Activated CD8-positive, alpha-beta T cell treated with anti-CD3 and anti-CD28 coated beads for 36 hours (primary cell): ENCODE results near the gene PTBP1. TPM values are rescaled to one million over a fixed set of nuclear protein-coding genes. Genes with fewer than 3 reads are reported as not detected.

Experiments used
- ATAC-seq: fragments of 200-7000 bp; cut with Tn5 transposase; one replicate; pipeline ENCODE4 v1.10.0; 2021; ENCODE audit warnings: mild to moderate bottlenecking, moderate library complexity
- CTCF ChIA-PET: fragments of 350-600 bp; sonication (Branson Sonifier 250); formaldehyde crosslinking; loops from one replicate; lab custom pipeline; 2021; ENCODE audit warnings: antibody characterized with exemption; lab: Charles Lee
- POLR2A ChIA-PET: fragments of 350-600 bp; sonication (Branson Sonifier 250); formaldehyde crosslinking; loops from one replicate; lab custom pipeline; 2021; ENCODE audit warnings: antibody characterized with exemption; lab: Charles Lee
- DNase-seq: peaks from one replicate; pipeline ENCODE4 v3.0.0-alpha.2; 2020
- H3K27ac Mint-ChIP-seq: one replicate; pipeline ENCODE4 v1.8.0; 2021; ENCODE audit warnings: mild to moderate bottlenecking, mixed read lengths
- H3K27me3 Mint-ChIP-seq: one replicate; pipeline ENCODE4 v1.8.0; 2021; ENCODE audit warnings: mixed read lengths
- H3K36me3 Mint-ChIP-seq: one replicate; pipeline ENCODE4 v1.8.0; 2021; ENCODE audit warnings: low read depth, mixed read lengths
- H3K4me1 Mint-ChIP-seq: one replicate; pipeline ENCODE4 v1.8.0; 2021; ENCODE audit warnings: low read depth, mixed read lengths
- H3K4me3 Mint-ChIP-seq: one replicate; pipeline ENCODE4 v1.8.0; 2021; ENCODE audit warnings: mild to moderate bottlenecking, moderate library complexity, mixed read lengths
- H3K9me3 Mint-ChIP-seq: one replicate; pipeline ENCODE4 v1.8.0; 2021; ENCODE audit warnings: mixed read lengths
- CTCF ChIP-seq: fragments of 200-600 bp; IDR thresholded peaks from one replicate; pipeline ENCODE4 v1.8.0; 2022; ENCODE audit warnings: antibody characterized with exemption, mild to moderate bottlenecking
- intact Hi-C: fragments of 100-400 bp; cut with micrococcal nuclease; formaldehyde crosslinking; loops from one replicate; pipeline ENCODE4 v1.10.0; 2022
- total RNA-seq, 2 experiments: library from RNA; stranded (reverse); gene quantifications; one replicate each; pipeline ENCODE4 v1.2.3, GENCODE V29; 2021

The PTBP1 gene
- total RNA-seq, 2 experiments from 2014 or later, result 581 to 582 TPM

GRCh38 chr19:812049-812746, 14.9 kb downstream of the PTBP1 start:
- no peaks in the 10 kb centered on the region for H3K27me3 Mint-ChIP-seq
- CTCF ChIA-PET, result no interaction called here
- no peak for TF ChIP-seq CTCF
- H3K36me3 Mint-ChIP-seq, result peaks cover 56% of the 10 kb centered on the region
- no peak for DNase-seq
- no peak overlapping the region for H3K4me3 Mint-ChIP-seq
- no peak overlapping the region for H3K27ac Mint-ChIP-seq
- ATAC-seq, result no peak
- peaks cover 7% of the 10 kb centered on the region for H3K4me1 Mint-ChIP-seq
- intact Hi-C loops, result no loop called here
- POLR2A ChIA-PET, result interaction anchor here (4.0 to 6.8 kb wide), 2 partner anchors 12 to 13 kb away, joined by 99 to 106 read pairs; partner anchors contain the start of gene PTBP1
- H3K9me3 Mint-ChIP-seq, result no peaks in the 10 kb centered on the region

DNA sequence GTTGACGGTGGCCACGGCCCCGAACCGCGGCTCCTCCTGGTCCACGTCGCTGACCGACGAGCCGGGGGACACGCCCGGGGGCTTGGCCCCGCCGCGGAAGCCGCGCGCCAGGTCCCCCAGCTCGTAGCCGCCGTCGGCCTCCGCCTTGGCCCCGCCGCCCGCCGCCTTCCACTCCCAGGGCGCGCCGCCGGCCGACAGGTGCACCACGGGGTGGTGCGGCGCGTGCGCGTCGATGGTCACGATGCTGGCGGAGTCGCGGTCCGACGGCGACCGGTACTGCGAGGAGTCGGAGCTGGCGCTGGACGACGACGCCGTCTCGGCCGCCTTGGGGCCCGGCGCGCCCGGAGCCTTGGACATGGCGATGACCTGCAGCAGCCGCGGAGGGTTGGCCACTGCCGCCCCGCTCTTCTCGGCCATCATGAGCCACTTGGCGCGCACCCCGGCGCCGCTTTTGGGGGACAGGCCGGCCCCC, 15.5 kb downstream of the PTBP1 start:
- Mint-ChIP-seq H3K4me1 (peaks cover 1% of the 10 kb centered on the region), H3K27ac (no peak overlapping the region), H3K4me3 (no peak overlapping the region), H3K9me3 (no peaks in the 10 kb centered on the region), H3K27me3 (no peaks in the 10 kb centered on the region), H3K36me3 (peaks cover 50% of the 10 kb centered on the region)
- ChIA-PET CTCF (no interaction called here), POLR2A (interaction anchor here (4.0 kb wide), 1 partner anchor 12 kb away, joined by 106 read pairs; the partner anchor contains the start of gene PTBP1)
- intact Hi-C loops, result no loop called here
- no peak for DNase-seq
- no peak for TF ChIP-seq CTCF
- no peak for ATAC-seq

DNA sequence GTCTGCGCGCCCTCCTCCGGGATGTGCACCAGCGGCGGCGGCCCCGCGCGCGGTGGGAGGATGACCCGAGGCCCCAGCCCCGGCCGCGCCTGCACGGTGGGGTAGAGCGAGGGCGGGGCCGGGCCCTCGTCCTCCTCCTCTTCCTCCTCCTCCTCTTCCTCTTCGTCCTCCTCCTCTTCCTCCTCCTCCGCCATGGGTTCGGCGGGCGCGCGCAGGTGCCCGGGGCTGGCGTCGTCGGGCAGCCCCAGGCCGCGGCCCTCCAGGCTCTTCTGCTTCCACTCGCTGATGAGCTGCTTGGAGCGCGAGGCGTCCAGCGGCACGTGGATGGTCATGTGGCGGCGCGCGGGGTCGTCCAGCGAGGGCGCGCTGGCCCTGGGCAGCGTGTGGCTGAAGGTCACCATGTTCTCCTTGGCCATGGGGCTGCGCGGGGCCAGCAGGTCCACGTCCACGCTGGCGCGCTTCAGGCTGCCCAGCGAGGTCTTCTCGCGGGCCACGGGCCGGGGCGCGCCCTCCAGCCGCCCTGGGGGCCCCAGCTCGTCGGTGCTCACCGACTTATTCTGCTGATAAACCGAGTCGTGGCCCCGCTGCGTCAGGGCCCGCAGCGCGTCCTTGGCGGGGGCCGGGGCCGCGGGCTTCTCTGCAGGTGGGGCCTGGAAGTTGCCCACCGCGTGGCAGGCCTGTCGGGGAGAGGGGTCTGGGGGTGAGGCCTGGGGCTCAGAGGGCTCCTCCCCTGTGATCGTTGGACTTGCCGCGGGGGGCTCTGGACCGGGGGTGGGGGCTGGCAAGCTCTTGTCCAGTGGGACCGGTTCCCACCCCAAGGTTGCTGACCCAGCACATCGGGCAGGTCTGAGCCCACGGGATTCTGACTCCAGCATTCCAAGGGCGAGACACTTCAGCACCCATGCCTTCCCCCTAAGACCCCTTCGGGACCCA, 16.2 kb downstream of the PTBP1 start:
- no peak overlapping the region for H3K27ac Mint-ChIP-seq
- ATAC-seq (no peak), DNase-seq (no peak)
- POLR2A ChIA-PET, result interaction anchor here (1.8 to 4.0 kb wide), 2 partner anchors 13 to 171 kb away, joined by 4 to 106 read pairs; partner anchors contain the start of genes PTBP1 and WDR18
- no peak for TF ChIP-seq CTCF
- H3K4me3 Mint-ChIP-seq, result no peak overlapping the region
- H3K9me3 Mint-ChIP-seq, result no peaks in the 10 kb centered on the region
- H3K4me1 Mint-ChIP-seq, result no peaks in the 10 kb centered on the region
- intact Hi-C loops, result no loop called here
- CTCF ChIA-PET, result no interaction called here
- H3K36me3 Mint-ChIP-seq, result peaks cover 47% of the 10 kb centered on the region
- H3K27me3 Mint-ChIP-seq, result no peaks in the 10 kb centered on the region

DNA sequence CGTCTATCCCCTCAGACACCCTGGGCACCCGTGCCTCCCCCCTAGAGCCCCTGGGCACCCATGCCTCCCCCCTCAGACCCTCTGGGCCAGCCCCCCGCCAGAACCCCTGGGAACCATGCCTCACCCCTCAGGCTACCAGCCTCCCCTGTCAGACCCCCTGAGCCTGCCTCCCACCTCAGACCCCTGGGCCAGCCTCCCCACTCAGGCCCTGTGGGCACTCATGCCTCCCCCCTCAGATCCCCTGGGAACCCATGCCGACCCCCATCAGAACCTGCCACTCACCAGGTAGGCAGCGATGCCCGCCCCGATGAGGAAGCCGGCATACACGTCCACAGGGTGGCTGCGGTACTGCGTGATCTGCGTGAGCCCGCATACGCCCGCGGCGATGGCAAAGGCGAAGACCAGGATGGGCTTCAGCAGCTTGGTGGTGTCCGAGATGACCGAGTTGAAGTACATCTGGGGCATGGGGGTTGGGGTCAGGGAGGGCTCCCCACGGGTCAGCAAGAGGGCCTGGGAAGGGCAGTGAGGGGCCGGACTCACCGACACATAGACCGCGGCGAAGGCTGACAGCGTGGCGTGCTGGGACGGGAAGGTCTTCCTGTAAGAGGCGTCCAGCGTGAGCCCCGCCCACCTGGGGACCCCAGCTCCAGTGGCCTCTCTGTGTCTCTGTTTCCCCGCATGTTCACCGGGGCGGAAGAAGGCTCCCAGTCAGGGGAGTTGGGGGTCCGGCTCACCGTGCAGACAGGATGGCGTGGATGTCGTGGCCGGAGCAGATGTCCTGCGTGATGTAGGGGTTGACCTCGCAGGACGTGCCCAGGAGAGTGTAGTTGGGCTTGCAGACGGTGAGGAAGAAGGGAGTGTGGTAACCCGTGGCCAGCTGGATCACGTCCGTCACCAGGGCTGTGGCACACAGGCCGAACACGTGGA, 17.2 kb downstream of the PTBP1 start:
- H3K36me3 Mint-ChIP-seq, result peaks cover 43% of the 10 kb centered on the region
- H3K4me3 Mint-ChIP-seq, result no peak overlapping the region
- TF ChIP-seq CTCF, result no peak
- no peak overlapping the region for H3K27ac Mint-ChIP-seq
- H3K9me3 Mint-ChIP-seq, result no peaks in the 10 kb centered on the region
- H3K4me1 Mint-ChIP-seq, result no peaks in the 10 kb centered on the region
- ChIA-PET CTCF (no interaction called here), POLR2A (interaction anchor here (1.1 to 4.0 kb wide), 3 partner anchors 9 to 170 kb away, joined by 3 to 106 read pairs (median 4); partner anchors contain the start of genes PTBP1 and WDR18)
- ATAC-seq, result peak; percentile 17
- peak; percentile 27 for DNase-seq
- no peaks in the 10 kb centered on the region for H3K27me3 Mint-ChIP-seq
- intact Hi-C loops, result no loop called here
